Astrocyte of the cerebellum (primary cell): ENCODE measurements around the gene SVEP1.

Experiments
- DNase-seq: peaks from one replicate; pipeline ENCODE4 v3.0.0-alpha.2; 2011; ENCODE audit warnings: low read depth
- H3K4me3 ChIP-seq: 2 replicates; pipeline ENCODE4 v1.5.1; 2011; ENCODE audit warnings: mild to moderate bottlenecking, low read depth, low read length, moderate library complexity
- in situ Hi-C: cut with HindIII; loops from 2 replicates; pipeline ENCODE4 v1.10.0; 2017; ENCODE audit warnings: low sequenced_read_pairs
- TF ChIP-seq, protein P1 (sequence below): IDR thresholded peaks from 2 replicates; pipeline ENCODE4 v1.5.1; 2012; ENCODE audit warnings: low read length, low read depth, moderate library complexity, mild to moderate bottlenecking; ENCODE audit errors: missing control alignments

The SVEP1 gene

DNA sequence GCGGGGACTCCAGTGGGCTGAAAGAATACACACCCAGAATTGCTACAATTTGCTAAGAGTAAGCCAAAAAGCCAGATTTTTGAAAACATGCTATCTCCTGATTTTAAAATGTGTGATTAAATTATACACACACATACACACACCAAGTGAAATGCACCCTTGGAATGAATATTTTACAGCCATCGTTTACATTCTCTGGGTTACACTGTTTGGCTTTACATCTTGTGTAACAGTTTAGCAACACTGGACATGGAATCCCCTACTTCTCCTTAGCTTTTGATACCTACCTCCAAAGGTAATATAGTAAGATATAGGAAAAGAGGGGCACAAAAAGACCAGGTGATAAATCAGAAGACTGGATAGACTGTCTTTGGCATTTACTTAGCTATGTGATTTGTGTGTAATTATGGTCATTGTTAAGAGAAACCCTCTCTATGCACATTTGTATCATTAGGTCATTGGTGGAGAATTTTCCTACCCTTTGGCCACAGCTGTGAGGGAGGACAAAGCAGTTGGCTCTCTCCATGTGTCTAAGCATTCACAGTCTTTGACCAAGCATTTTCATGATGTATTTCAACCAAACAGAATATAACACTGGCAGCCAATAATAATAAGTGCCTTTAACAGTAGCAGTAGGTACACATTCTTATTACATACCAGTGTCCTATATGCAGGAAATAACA lies 7.6 kb downstream of the SVEP1 start:
- TF ChIP-seq, protein P1, sequence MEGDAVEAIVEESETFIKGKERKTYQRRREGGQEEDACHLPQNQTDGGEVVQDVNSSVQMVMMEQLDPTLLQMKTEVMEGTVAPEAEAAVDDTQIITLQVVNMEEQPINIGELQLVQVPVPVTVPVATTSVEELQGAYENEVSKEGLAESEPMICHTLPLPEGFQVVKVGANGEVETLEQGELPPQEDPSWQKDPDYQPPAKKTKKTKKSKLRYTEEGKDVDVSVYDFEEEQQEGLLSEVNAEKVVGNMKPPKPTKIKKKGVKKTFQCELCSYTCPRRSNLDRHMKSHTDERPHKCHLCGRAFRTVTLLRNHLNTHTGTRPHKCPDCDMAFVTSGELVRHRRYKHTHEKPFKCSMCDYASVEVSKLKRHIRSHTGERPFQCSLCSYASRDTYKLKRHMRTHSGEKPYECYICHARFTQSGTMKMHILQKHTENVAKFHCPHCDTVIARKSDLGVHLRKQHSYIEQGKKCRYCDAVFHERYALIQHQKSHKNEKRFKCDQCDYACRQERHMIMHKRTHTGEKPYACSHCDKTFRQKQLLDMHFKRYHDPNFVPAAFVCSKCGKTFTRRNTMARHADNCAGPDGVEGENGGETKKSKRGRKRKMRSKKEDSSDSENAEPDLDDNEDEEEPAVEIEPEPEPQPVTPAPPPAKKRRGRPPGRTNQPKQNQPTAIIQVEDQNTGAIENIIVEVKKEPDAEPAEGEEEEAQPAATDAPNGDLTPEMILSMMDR: no peak
- DNase-seq: no peak
- no peak overlapping the region for H3K4me3 ChIP-seq
- in situ Hi-C loops: no loop called here

DNA sequence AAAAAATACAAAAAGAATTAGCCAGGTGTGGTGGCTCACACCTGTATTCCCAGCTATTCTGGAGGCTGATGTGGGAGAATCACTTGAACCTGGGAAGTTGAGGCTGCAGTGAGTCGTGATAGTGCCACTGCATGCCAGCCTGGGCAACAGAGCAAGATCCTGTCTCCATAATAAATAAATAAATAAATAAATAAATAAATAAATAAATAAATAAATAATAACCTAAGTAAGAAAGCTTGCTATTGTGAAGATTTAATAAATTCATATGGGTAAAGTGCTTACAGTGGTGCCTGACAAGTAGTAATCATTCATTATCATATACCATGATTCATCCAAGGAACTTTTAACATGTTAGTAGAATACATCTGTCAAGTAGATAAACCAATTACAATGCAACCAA lies 13.4 kb downstream of the SVEP1 start:
- in situ Hi-C loops: no loop called here
- H3K4me3 ChIP-seq: no peak overlapping the region
- DNase-seq: no peak
- TF ChIP-seq, protein P1: no peak

DNA sequence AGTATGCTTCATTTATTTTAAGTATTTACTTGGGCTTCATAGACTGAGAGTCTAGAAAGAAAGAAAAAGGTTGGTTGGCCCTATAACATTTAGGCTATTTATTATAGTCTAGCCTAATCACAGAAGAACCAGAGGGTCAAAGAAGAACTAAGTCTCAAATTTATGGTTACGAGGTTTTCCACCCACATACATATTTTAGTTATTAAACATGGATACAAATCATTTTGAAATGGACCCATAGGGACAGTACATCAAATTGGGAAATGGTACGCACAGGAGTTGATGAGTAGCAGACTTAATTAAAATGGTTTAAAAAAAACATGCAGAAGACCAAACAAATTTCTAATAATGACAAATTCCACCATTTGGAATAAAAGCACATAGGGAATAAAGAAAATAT lies 17.7 kb downstream of the SVEP1 start:
- no peak overlapping the region for H3K4me3 ChIP-seq
- in situ Hi-C loops: no loop called here
- no peak for DNase-seq
- TF ChIP-seq, protein P1: no peak

DNA sequence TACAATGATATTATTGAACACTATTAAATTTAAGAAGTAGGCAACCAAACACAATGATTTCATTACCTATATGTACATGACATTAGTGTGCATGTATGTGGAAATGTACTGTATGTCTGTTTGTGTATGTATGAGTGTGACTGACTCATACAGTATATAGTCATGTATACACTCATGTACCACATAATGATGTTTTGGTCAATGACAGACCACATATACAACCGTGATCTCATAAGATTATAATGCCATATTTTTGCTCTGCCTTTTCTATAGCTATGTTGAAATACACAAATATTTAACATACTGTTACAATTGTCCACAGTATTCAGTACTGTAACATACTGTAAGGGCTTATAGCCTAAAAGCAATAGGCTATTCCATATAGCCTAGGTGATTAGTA lies 19.7 kb downstream of the SVEP1 start:
- in situ Hi-C loops: loop anchor here (5.0 kb wide), 1 partner anchor 48 kb away; no protein-coding TSS in a partner anchor
- no peak overlapping the region for H3K4me3 ChIP-seq
- no peak for DNase-seq
- TF ChIP-seq, protein P1: no peak

DNA sequence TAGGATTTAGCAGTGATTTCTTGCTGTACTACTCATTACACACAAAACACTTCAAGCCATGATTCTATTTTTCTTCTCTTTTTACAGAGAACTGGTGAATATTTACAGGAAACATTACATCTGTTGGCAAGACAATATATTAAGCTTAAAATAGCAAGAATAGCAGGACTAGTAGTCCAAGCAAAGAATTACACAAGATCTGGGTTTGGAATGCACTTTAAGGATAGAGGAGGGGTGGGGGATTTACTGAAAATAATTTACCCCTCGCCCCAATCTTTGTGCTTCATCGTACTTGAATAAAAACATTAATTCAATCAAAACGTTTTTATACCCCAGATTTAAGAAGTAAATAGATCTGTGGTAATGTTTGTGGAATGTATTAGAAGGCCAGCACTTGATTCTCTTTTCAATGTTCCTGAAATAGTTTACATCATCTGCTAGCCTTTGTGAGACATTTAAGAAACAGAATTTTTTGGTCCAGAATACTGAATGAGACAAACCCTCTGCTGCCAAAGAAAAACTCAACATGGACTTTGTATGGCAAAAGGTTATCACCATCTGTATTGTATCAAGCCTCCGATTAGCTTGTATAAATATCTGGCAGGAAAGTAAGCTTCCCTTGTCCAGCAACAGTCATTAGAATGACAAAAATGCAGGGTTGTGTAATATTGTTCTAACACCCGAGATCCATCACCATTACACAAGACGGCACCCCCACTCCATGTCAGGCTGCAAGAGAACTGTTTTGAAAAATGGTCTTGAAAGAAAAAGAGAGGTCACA lies 23.8 kb downstream of the SVEP1 start:
- in situ Hi-C loops: loop anchor here (5.0 kb wide), 1 partner anchor 43 kb away; no protein-coding TSS in a partner anchor
- no peak overlapping the region for H3K4me3 ChIP-seq
- DNase-seq: peak; percentile 45
- TF ChIP-seq, protein P1: no peak

DNA sequence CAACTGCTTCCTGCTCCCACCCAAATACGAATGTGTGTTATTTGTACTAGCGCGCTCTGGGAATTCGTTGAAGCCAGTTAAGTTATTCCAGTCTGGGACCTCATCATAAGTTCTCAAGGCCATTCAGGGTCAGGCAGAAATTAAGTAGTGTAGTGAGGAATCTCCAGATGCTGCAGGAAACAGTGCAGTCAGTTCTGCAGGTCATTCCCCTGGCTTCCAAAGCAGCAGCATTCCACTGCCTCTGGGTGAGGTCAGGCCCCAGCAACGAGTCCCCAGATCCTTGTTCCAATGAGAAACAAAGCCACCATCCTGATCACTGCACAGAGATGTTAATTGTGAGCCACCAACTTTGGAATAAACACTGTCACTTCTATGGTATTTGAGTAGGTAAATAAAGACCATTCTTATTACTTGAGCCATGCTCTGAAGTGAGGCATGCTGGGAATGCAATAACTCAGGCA lies 33.1 kb downstream of the SVEP1 start:
- H3K4me3 ChIP-seq: no peak overlapping the region
- in situ Hi-C loops: no loop called here
- TF ChIP-seq, protein P1: no peak
- no peak for DNase-seq
